H9 (cell line): Measurements from ENCODE around the gene MED15. TPM values are rescaled to one million over a fixed set of nuclear protein-coding genes. Genes with fewer than 3 reads are reported as not detected.

ENCODE experiments used
- DNase-seq: peaks from one replicate; pipeline ENCODE4 v3.0.0-alpha.2; 2017
- H2AFZ ChIP-seq: one replicate; pipeline ENCODE4 v1.6.1; 2013; ENCODE audit warnings: mild to moderate bottlenecking, low read length, control low read depth, moderate library complexity
- H2AK5ac ChIP-seq: 2 replicates; pipeline ENCODE4 v1.6.1; 2013; ENCODE audit warnings: low read length, control low read depth, mixed read lengths; ENCODE audit not compliant: insufficient read length
- H2BK120ac ChIP-seq: one replicate; pipeline ENCODE4 v1.6.1; 2013; ENCODE audit warnings: low read depth, mild to moderate bottlenecking, low read length, control low read depth, inconsistent platforms; ENCODE audit not compliant: poor library complexity, severe bottlenecking
- H2BK12ac ChIP-seq: 2 replicates; pipeline ENCODE4 v1.6.1; 2013; ENCODE audit warnings: low read length, control low read depth, mixed read lengths, low read depth; ENCODE audit not compliant: insufficient read length
- H2BK15ac ChIP-seq: 2 replicates; pipeline ENCODE4 v1.6.1; 2013; ENCODE audit warnings: low read depth, low read length, control low read depth
- H2BK20ac ChIP-seq: one replicate; pipeline ENCODE4 v1.6.1; 2013; ENCODE audit warnings: low read depth, mild to moderate bottlenecking, low read length, control low read depth, inconsistent platforms; ENCODE audit not compliant: poor library complexity, severe bottlenecking
- H2BK5ac ChIP-seq: 2 replicates; pipeline ENCODE4 v1.6.1; 2013; ENCODE audit warnings: low read length, control low read depth, mixed read lengths; ENCODE audit not compliant: insufficient read length
- H3K14ac ChIP-seq: 2 replicates; pipeline ENCODE4 v1.6.1; 2013; ENCODE audit warnings: low read length, control low read depth; ENCODE audit not compliant: insufficient read depth
- H3K18ac ChIP-seq: 2 replicates; pipeline ENCODE4 v1.6.1; 2013; ENCODE audit warnings: low read depth, mild to moderate bottlenecking, mixed read lengths, low read length, control low read depth; ENCODE audit not compliant: insufficient read length
- H3K23ac ChIP-seq: 2 replicates; pipeline ENCODE4 v1.6.1; 2013; ENCODE audit warnings: low read length, control low read depth, mixed read lengths, low read depth; ENCODE audit not compliant: insufficient read length
- H3K23me2 ChIP-seq: 2 replicates; pipeline ENCODE4 v1.6.1; 2013; ENCODE audit warnings: low read depth, mild to moderate bottlenecking, mixed read lengths, low read length, control low read depth; ENCODE audit not compliant: insufficient read length, poor library complexity, severe bottlenecking
- H3K27ac ChIP-seq: 2 replicates; pipeline ENCODE4 v1.5.1; 2013; ENCODE audit warnings: low read length, control low read depth, mixed read lengths, low read depth; ENCODE audit not compliant: insufficient read length
- H3K27me3 ChIP-seq: 2 replicates; pipeline ENCODE4 v1.6.1; 2013; ENCODE audit warnings: low read length, control low read depth, inconsistent platforms; ENCODE audit not compliant: insufficient read depth
- H3K4ac ChIP-seq: 2 replicates; pipeline ENCODE4 v1.6.1; 2013; ENCODE audit warnings: low read depth, mild to moderate bottlenecking, control low read depth, inconsistent platforms, low read length, moderate library complexity
- H3K4me1 ChIP-seq: 2 replicates; pipeline ENCODE4 v1.6.1; 2013; ENCODE audit warnings: low read length, control low read depth, inconsistent platforms; ENCODE audit not compliant: insufficient read depth
- H3K4me2 ChIP-seq: 2 replicates; pipeline ENCODE4 v1.6.1; 2013; ENCODE audit warnings: low read length, control low read depth, mixed read lengths; ENCODE audit not compliant: insufficient read length, insufficient read depth
- H3K56ac ChIP-seq: 2 replicates; pipeline ENCODE4 v1.6.1; 2013; ENCODE audit warnings: low read depth, mild to moderate bottlenecking, mixed read lengths, low read length, control low read depth; ENCODE audit not compliant: insufficient read length
- H3K79me1 ChIP-seq: 2 replicates; pipeline ENCODE4 v1.6.1; 2013; ENCODE audit warnings: low read depth, mild to moderate bottlenecking, moderate library complexity, low read length, control low read depth, inconsistent platforms; ENCODE audit not compliant: insufficient read depth, poor library complexity, severe bottlenecking
- H3K79me2 ChIP-seq: 2 replicates; pipeline ENCODE4 v1.6.1; 2013; ENCODE audit warnings: low read length, control low read depth, inconsistent platforms; ENCODE audit not compliant: insufficient read depth
- H3K9ac ChIP-seq: 2 replicates; pipeline ENCODE4 v1.6.1; 2013; ENCODE audit warnings: low read length, control low read depth, mixed read lengths; ENCODE audit not compliant: insufficient read length; ENCODE audit errors: extremely low read depth
- H3K9me3 ChIP-seq: one replicate; pipeline ENCODE4 v1.6.1; 2013; ENCODE audit warnings: low read depth, low read length, inconsistent platforms; ENCODE audit not compliant: control insufficient read depth
- H3T11ph ChIP-seq: one replicate; pipeline ENCODE4 v1.6.1; 2013; ENCODE audit warnings: mild to moderate bottlenecking, low read length, control low read depth, inconsistent platforms
- H4K20me1 ChIP-seq: one replicate; pipeline ENCODE4 v1.6.1; 2013; ENCODE audit not compliant: control insufficient read depth, insufficient read length, insufficient read depth
- H4K5ac ChIP-seq: 2 replicates; pipeline ENCODE4 v1.6.1; 2013; ENCODE audit warnings: low read depth, mild to moderate bottlenecking, mixed read lengths, low read length, control low read depth; ENCODE audit not compliant: insufficient read length
- H4K8ac ChIP-seq: replicated peaks from 2 replicates; pipeline ENCODE4 v1.6.1; 2013; ENCODE audit warnings: low read length, control low read depth, mixed read lengths, low read depth; ENCODE audit not compliant: insufficient read length
- H4K91ac ChIP-seq: 2 replicates; pipeline ENCODE4 v1.6.1; 2013; ENCODE audit warnings: low read depth, mild to moderate bottlenecking, moderate library complexity, mixed read lengths, low read length, control low read depth; ENCODE audit not compliant: insufficient read length
- H3K27ac Mint-ChIP-seq, 3 experiments: 2 replicates in 2 of 3; 3 replicates in 1 of 3; pipeline ENCODE4 v1.8.0; 2020 to 2021; ENCODE audit warnings: mixed read lengths in 3 of 3, mild to moderate bottlenecking in 1 of 3, moderate library complexity in 1 of 3
- H3K27me3 Mint-ChIP-seq: 2 replicates; pipeline ENCODE4 v1.8.0; 2021; ENCODE audit warnings: low read depth, mild to moderate bottlenecking, moderate library complexity, mixed read lengths
- H3K36me3 Mint-ChIP-seq, 3 experiments: 2 replicates in 2 of 3; 3 replicates in 1 of 3; pipeline ENCODE4 v1.8.0; 2020 to 2021; ENCODE audit warnings: low read depth in 3 of 3, mixed read lengths in 3 of 3; ENCODE audit not compliant: insufficient read depth in 1 of 3
- H3K4me1 Mint-ChIP-seq, 2 experiments: 2 replicates each; pipeline ENCODE4 v1.8.0; 2020; ENCODE audit warnings: mixed read lengths in 2 of 2
- H3K4me3 Mint-ChIP-seq, 2 experiments: 2 replicates in 1 of 2; 3 replicates in 1 of 2; pipeline ENCODE4 v1.8.0; 2020 to 2021; ENCODE audit warnings: mild to moderate bottlenecking in 2 of 2, mixed read lengths in 2 of 2, moderate library complexity in 1 of 2
- H3K9me3 Mint-ChIP-seq, 2 experiments: 2 replicates in 1 of 2; 3 replicates in 1 of 2; pipeline ENCODE4 v1.8.0; 2020; ENCODE audit warnings: mild to moderate bottlenecking in 2 of 2, mixed read lengths in 2 of 2, moderate library complexity in 1 of 2
- WGBS: extraction: QIAGEN DNeasy Blood & Tissue Kit; methylation state at CpG from one replicate; pipeline ENCODE4 v1.1.7; 2013; ENCODE audit warnings: missing lambda C conversion rate, low lambda C conversion rate, mixed read lengths; ENCODE audit not compliant: insufficient read length; ENCODE audit errors: extremely low coverage; 5-methylcytosine and 5-hydroxymethylcytosine counted together
- total RNA-seq: library from RNA; stranded (reverse); gene quantifications from 2 replicates; pipeline ENCODE4 v1.2.1, GENCODE V29; 2021
- TF ChIP-seq, protein P1 (sequence below): fragments of 200-600 bp; sonication (generic); conservative IDR thresholded peaks from 3 replicates; pipeline ENCODE4 v1.8.0; 2021; ENCODE audit warnings: antibody characterized with exemption, mild to moderate bottlenecking

Gene MED15
- total RNA-seq, 1 experiment from 2014 or later: 47.4 TPM

DNA sequence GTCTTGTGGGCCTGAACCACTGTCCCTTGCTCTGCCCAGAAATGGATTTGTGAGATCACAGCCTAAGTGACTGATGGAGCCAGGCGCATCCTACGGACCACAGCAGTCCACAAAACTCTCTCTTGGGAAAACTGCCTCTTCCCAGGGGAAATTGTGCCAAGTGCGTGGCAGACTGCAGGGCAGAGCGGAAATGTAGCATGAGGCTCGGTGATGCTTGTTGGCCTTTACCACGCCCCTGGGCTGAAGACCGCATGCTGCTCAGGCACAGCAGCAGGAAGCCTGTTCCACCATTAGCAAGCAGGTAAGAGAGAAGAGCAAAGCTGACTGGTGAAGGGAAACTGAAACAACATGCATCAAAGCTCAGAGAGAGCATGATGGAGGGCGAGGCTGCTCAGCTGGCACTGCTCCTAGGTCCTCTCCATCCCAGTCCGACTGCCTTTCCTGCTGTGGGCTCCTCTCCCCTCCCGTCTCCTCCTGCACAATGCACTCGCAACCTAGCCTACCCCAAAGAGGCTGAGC is 43.3 kb upstream of the MED15 start:
- no CpG with 5 or more reads among the region's 11 CpGs for WGBS
- H3K23me2 ChIP-seq: no peaks in the 10 kb centered on the region
- no peaks in the 10 kb centered on the region for H3K27me3 Mint-ChIP-seq

More for the DNA sequence above, 43.3 kb upstream of the MED15 start:
- Histone ChIP-seq H2BK20ac (no peak overlapping the region), H4K91ac (no peak overlapping the region), H3K79me2 (no peaks in the 10 kb centered on the region), H2BK12ac (no peak overlapping the region), H2AK5ac (no peak overlapping the region), H3K4me2 (no peak overlapping the region), H3K9ac (no peak overlapping the region), H3K27ac (no peak overlapping the region), H3K18ac (no peak overlapping the region), H2AFZ (no peak overlapping the region), H2BK15ac (no peak overlapping the region), H3K56ac (no peak overlapping the region), H4K8ac (no peak overlapping the region), H3K4ac (no peak overlapping the region), H3K4me1 (peaks cover 3% of the 10 kb centered on the region; the same call in 1 of the 2 replicates), H3K9me3 (no peaks in the 10 kb centered on the region), H3T11ph (no peak overlapping the region), H3K14ac (no peak overlapping the region), H4K5ac (no peak overlapping the region), H4K20me1 (no peaks in the 10 kb centered on the region), H3K27me3 (no peaks in the 10 kb centered on the region), H3K23ac (no peak overlapping the region), H2BK5ac (no peak overlapping the region), H3K79me1 (no peaks in the 10 kb centered on the region), H2BK120ac (no peak overlapping the region)
- no peak for DNase-seq
- no peak overlapping the region for H3K4me3 Mint-ChIP-seq
- H3K36me3 Mint-ChIP-seq: peaks cover 0 to 12% (median 0%) of the 10 kb centered on the region in 3 experiments; a peak in 3 of 7 replicates
- H3K4me1 Mint-ChIP-seq: peaks cover 14 to 19% of the 10 kb centered on the region in 2 experiments
- H3K9me3 Mint-ChIP-seq: no peaks in the 10 kb centered on the region
- TF ChIP-seq, protein P1, sequence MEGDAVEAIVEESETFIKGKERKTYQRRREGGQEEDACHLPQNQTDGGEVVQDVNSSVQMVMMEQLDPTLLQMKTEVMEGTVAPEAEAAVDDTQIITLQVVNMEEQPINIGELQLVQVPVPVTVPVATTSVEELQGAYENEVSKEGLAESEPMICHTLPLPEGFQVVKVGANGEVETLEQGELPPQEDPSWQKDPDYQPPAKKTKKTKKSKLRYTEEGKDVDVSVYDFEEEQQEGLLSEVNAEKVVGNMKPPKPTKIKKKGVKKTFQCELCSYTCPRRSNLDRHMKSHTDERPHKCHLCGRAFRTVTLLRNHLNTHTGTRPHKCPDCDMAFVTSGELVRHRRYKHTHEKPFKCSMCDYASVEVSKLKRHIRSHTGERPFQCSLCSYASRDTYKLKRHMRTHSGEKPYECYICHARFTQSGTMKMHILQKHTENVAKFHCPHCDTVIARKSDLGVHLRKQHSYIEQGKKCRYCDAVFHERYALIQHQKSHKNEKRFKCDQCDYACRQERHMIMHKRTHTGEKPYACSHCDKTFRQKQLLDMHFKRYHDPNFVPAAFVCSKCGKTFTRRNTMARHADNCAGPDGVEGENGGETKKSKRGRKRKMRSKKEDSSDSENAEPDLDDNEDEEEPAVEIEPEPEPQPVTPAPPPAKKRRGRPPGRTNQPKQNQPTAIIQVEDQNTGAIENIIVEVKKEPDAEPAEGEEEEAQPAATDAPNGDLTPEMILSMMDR: no peak
- no peak overlapping the region; a peak in 1 of 7 replicates for H3K27ac Mint-ChIP-seq
